ENCODE measurements around the gene NPAS1.

- TF ChIP-seq, protein P1, sequence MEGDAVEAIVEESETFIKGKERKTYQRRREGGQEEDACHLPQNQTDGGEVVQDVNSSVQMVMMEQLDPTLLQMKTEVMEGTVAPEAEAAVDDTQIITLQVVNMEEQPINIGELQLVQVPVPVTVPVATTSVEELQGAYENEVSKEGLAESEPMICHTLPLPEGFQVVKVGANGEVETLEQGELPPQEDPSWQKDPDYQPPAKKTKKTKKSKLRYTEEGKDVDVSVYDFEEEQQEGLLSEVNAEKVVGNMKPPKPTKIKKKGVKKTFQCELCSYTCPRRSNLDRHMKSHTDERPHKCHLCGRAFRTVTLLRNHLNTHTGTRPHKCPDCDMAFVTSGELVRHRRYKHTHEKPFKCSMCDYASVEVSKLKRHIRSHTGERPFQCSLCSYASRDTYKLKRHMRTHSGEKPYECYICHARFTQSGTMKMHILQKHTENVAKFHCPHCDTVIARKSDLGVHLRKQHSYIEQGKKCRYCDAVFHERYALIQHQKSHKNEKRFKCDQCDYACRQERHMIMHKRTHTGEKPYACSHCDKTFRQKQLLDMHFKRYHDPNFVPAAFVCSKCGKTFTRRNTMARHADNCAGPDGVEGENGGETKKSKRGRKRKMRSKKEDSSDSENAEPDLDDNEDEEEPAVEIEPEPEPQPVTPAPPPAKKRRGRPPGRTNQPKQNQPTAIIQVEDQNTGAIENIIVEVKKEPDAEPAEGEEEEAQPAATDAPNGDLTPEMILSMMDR (IDR thresholded peaks at IDR 0.05; ENCODE audit: poor library complexity), result no peak
- TF ChIP-seq EZH2phosphoT487 (IDR thresholded peaks at IDR 0.05; ENCODE audit: low read depth, severe bottlenecking, unreplicated experiment), result no peak
- TF ChIP-seq EZH2 (IDR thresholded peaks at IDR 0.05; ENCODE audit: borderline replicate concordance), result no peak
These were observed 3.8 kb downstream of the NPAS1 start for GRCh38 chr19:47023448-47023794.
